GM21390 (cell line): ENCODE measurements around the gene CELSR1.
"Not testable (repeated sequence)": the region's sequence is repeated elsewhere in the genome, so short reads cannot be mapped to it uniquely, and the experiment has no call there.

Experiments used
- ATAC-seq: cut with Tn5 transposase; IDR thresholded peaks from one replicate; pipeline ENCODE4 v1.9.1; 2021; ENCODE audit not compliant: unreplicated experiment

Gene CELSR1

GRCh38 chr22:46422896-46423295 is 114.5 kb downstream of the CELSR1 start:
- ATAC-seq: no peak

DNA sequence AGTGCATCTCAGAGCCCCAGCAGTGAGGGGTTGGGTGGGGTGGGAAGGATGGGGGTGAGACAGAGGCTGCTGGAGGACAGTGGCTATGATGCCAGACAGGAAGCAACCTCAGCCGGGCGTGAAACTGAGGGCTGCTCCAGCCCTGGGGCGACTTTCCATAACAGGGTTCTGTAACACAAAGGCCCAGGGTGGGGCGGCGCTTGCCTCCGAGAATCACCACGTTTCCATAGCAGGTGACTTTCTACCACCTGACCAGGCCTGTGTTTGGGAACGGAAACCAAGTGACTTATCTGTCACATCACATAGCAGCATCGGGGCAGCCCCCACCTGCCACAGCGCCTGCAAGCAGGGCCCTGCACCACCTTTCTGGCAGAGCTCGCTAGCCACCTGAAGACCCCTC is 116.2 kb downstream of the CELSR1 start:
- ATAC-seq: no peak

- no peak for ATAC-seq
These were observed 117.5 kb downstream of the CELSR1 start for GRCh38 chr22:46419754-46420571.

- no peak for ATAC-seq
These were observed 118.6 kb downstream of the CELSR1 start for GRCh38 chr22:46418827-46419226.

DNA sequence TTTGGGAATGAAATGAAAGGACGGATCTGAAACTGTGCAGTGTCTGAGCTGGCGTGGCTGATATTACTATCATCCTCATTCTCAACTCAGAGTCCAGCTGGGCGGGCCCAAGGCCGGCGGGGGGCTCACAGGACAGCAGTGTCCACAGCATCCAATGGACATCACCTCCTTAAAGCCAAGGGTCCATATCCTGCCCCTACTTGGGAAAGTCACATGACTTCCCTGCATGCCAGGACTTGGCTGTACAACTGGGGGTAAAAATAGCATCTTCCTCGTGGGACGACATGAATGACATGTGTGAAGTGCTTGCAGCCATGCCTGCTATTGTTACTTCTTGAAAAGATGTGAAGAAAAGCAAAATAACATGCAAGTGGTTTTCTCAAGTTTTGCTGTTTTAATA is 119.7 kb downstream of the CELSR1 start:
- no peak for ATAC-seq

DNA sequence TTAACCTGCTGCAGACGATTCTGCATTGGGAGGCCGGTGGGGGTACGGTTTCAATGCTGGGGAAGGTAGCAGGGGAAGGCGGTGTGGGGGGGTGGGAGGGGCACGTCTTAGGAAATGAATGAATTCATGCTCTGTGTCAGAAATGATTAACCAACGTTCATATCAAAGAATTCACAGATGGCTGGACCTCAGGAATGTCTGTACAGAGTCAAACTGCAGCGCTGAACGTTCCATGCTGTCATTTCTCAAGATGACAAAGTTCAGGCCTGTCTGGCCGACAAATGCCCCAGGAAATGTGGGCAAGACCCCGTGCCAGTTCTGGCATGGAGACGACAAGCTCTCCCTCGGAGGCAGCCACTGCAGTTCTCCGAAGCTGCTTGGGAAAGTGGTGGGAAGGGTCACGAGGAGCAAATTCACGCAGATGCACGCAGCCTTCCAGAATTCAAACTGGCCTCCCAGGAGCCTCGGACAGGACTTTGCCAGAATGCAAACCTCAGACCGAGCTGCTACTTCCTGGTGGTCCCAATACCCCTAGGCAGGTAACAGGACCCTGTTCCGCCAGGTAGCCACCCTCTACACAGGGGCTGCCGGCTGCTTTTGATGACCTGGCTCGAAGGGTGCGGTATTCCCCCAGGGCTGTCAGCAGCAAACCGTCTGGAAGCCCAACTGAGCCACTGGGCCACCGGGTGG is 120.4 kb downstream of the CELSR1 start:
- no peak for ATAC-seq

- ATAC-seq: no peak
These were observed 120.9 kb downstream of the CELSR1 start for GRCh38 chr22:46416520-46416871.

DNA sequence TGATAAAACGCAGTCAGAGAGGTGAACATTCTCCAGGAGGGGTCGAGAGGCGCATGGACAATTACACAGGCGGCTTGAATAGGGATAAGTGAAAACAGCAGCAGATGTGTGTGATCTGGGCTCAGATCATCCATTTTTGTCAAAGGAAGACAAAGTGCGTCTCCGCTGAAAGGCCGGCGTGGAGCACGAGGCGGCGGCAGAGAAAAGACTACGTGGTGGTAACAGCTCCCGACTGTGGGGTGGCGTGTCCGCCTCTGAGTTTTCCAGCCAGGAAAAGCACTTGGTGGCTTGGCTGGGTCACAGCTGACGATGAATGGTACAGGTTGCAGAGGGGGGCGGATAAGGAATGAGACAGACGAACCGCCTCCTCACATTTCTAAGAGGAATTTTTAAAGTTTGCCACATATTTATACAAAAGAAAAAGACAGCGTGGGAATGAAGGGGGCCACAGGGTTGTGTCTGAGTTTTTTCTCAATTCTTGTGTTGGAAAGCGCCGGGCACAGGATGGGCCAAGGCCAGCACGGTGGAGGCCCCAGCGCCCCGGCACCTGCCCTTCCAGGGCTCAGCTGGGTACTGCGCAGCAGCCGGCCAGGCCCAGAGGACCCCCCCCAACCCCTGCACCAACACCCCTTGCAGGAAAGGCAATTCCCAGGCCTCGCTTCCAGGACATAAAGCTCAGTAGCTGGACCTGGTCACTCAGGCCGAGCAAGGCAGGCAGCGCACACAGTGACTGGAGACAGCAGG is 121.5 kb downstream of the CELSR1 start:
- ATAC-seq: no peak

GRCh38 chr22:46414704-46415103 is 122.7 kb downstream of the CELSR1 start:
- ATAC-seq: no peak

DNA sequence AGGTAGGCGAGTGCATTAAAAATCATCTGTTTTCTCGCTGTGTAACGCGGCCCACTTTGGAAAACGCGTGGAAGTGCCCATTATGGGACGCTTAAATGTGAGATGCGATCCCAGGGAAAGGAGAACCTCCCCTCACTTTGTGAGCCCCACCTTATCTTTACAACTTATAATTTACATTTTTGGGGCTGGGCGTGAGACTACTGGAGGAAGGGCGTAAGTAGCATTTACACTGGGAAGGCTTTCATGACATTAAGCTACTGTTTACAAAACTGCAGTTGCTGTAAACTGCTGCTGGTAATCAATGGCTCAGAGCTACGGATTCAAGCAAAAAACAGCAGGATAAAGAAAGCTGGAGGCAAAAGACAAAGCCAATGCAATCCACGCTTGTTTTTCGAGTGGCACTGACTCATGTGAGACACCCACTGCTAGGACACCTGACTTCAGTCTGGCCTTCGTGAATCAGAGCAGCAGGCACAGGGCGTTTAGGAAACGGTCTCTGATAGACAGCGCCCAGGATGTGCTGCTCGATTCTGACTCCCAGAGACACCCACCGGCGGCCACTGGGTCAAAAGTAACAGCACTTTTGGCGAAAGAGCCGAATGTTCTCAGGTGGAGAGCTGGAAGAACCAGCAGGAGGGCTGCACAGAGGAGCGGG is 123.6 kb downstream of the CELSR1 start:
- no peak for ATAC-seq

- ATAC-seq: no peak
These were observed 126.1 kb downstream of the CELSR1 start for GRCh38 chr22:46411347-46411746.

- no peak for ATAC-seq
These were observed 127.1 kb downstream of the CELSR1 start for GRCh38 chr22:46410291-46410808.

DNA sequence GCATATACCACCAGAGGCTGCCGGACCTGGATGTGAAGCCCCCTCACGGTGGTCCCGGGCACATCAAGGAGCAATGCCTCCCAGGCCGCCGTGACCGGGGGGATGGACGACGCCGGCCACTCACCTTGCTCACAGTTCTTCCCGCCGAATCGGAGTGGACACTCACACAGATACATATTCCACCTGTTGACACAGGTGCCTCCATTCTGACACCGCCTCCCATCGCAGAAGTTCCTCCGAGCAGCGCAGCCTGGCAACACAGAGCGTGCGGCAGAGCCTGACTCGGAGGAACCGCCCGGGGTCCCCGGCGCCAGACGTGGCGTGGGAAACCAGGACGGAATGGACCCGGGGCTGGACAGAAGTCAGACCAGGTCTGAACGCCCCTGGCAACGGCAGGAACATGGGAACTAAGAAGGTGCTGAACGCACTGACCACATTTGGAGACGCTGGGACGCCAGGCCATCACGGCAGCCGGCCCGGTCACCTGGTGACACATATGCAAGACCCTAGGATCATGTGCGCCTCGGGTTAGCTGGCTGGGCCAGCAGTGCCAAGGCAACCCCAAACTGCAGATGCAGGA is 127.7 kb downstream of the CELSR1 start:
- no peak for ATAC-seq

DNA sequence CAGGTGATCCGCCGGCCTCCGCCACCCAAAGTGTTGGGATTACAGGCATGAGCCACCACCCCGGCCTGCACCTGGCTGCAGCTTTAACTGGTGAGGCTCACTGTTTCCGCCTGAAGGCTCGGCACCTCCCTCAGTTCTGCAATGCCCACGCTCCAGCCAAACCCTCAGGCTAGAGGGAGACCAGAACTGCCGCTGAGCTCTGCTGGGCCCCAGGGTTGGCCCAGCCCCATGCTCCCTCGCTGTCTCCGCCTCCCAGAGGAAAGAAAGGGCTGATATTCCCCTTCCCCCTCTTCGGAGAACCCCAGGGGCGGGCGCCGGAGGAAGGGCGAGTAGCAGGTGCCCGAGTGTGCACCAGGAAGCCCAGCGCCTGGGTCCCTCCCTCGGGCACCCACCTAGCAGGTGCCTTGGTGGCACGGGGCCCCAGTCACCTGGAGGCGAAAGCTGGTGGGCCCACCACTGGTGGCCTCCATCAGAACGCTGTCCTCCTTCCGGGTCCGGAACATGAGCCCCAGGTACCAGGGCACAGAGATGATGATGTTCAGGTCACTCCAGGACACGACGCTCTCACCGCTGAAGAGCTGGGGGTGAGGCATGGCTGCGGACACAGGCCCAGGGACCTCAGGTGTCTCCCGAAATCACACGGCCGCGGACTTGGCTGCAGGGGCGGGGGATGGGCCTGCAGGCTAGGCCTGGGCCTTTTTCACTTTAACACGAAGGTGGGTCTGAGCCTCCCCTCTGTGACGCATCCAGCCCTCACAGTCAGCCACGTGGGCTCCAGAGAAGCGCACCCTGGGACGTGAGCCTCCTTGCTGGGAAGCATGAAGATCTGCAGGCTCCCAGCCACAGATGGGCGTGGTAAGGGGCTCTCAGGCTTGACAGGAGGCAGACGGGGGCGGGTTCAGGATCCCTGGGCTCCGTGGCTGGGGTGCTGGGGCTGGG is 128.6 kb downstream of the CELSR1 start:
- no peak for ATAC-seq

DNA sequence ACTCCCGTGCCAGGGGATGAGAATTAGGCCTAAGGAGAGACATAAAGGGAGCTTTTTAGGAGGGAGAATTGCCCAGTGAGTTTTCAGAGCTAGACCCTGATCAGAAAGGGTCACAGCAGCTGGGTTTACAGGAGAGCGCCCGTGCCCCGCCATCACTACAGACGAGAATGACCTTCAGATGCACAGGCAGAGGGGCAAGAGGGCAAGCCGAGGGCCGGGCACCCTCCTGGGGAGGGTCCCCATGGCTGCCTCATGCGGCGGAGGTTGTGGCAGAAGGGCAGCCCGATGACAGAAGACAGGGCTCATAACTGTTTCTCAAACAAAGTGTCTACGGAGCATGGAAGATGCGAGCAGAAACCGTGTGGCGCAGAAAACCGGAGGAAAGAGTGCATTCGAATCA is 129.7 kb downstream of the CELSR1 start:
- ATAC-seq: no peak

DNA sequence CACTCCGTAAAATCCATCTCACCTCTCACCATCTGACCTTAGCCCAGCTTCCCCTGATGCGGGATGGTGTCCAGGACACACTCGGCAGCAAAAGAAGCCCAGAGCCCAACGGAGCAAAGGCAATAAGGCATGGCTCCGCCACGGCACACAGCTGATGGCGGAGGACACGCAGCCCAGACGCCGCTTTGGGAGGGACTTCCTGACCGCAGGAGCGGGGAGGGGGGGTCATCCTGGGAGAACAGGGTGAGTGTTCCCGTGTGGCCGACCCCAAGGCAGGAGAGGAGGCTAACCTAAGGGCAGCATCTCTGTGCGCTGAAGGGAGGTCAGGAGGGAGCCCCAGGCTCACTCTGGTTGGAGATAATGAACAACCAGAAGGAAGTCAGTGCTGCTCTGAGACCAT is 130.6 kb downstream of the CELSR1 start:
- no peak for ATAC-seq

DNA sequence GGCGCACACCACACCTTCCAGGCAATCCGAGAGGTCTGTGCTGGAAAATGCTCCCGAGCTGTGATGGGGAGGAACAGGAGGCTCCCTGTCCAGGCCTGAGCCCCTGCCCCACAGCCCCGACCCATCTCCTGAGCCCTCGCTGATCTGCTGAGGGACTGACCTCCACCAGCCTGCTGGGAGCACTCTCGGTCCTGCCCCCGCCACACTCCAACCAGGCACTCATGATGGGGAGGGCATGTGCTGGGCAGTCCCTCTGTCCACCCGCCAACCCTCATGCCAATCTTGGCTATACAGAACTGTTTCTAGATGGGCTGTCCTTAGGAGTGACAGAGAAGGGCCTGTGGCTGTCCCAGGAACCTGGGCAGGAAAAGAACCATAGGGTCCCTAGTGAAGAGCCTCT is 131.1 kb downstream of the CELSR1 start:
- ATAC-seq: no peak

- ATAC-seq: no peak
These were observed 131.5 kb downstream of the CELSR1 start for GRCh38 chr22:46405901-46406300.

- ATAC-seq: not testable (repeated sequence)
These were observed 133.5 kb downstream of the CELSR1 start for GRCh38 chr22:46403880-46404279.

- no peak for ATAC-seq
These were observed 134.9 kb downstream of the CELSR1 start for GRCh38 chr22:46402505-46402904.
